Uterus (tissue), 2 donors: ENCODE measurements around the gene SLC35F3.

Experiments used
- CTCF ChIP-seq, 4 experiments: fragments of 200-600 bp in 2 of 4; fragments of 450-650 bp in 2 of 4; sonication (generic) in 2 of 4; IDR thresholded peaks; one replicate each; pipeline ENCODE4 v1.5.1; 2016 to 2019; ENCODE audit warnings: antibody characterized with exemption in 4 of 4, mild to moderate bottlenecking in 2 of 4, moderate library complexity in 1 of 4
- POLR2A ChIP-seq, 2 donors: fragments of 450-650 bp; IDR thresholded peaks; one replicate each; pipeline ENCODE4 v1.6.1; 2016; ENCODE audit warnings: antibody characterized with exemption in 2 of 2, mild to moderate bottlenecking in 1 of 2, moderate library complexity in 1 of 2

DNA sequence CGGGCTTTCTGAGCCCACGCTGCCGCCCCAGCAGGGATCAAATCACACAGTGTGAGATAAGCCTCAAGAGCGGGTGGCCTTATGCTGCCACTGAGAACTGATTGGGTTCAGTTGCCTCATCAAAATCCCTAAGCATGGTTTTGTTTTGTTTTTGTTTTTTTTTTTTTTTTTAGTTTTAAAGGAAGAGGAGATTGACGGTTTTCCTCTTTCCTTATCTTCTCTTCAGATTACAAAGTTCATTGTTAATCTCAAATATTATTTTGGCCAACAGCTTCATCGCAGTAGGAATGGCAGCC lies 469.4 kb downstream of the SLC35F3 start:
- no peak for TF ChIP-seq POLR2A (IDR thresholded peaks at IDR 0.05)
- TF ChIP-seq CTCF (IDR thresholded peaks at IDR 0.05) = no peak
